ENCODE measurements around the gene ZNF827.

DNA sequence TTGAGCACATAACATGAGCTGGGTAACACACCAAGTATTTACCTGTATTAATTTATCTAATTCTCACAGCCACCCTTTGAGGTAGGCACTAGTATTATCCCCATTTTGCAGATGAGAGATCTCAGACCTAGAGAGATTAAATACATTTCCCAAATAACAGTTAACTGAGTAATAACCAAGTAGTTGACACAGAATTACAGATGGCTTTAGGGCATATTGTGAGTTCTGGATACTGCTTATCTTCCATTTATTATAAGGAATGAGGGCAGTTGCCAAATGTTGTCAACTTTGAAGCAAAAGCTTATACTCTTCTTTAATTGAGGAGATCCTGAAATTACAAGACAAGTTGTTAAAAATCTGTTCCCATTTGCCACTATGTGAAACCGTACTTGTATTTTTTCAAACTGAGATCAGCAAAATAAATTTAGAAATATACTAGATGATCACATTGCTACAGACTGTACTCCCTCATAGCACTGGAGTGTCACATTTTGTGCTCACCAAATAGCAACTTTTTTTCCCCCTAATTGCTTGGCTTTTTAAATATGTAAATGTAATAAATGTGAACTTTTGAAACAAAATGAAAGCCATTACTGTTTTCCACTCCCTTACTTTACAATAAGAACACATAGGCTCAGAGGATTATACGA, 62.0 kb downstream of the ZNF827 start:
- TF ChIP-seq EP300 (IDR thresholded peaks at IDR 0.05; ENCODE audit: borderline replicate concordance) (no peak), USF1 (IDR thresholded peaks at IDR 0.05) (no peak), CEBPB (IDR thresholded peaks at IDR 0.05) (no peak)
